Mesenchymal stem cell (in vitro differentiated cells and primary cell): ENCODE measurements around the gene GUCD1.
A peak's percentile ranks its signal among the peaks of the same experiment; 100 is the strongest.

Source experiments
- DNase-seq: peaks from one replicate; pipeline ENCODE4 v3.0.0-alpha.2; 2013
- H2AFZ ChIP-seq: one replicate; pipeline ENCODE4 v1.6.1; 2013; ENCODE audit warnings: low read depth, mild to moderate bottlenecking, control low read depth, inconsistent platforms, low read length, moderate library complexity
- H2AK5ac ChIP-seq: 2 replicates; pipeline ENCODE4 v1.6.1; 2013; ENCODE audit warnings: low read length, moderate library complexity, mild to moderate bottlenecking, inconsistent platforms; ENCODE audit not compliant: severe bottlenecking
- H2BK120ac ChIP-seq: one replicate; pipeline ENCODE4 v1.6.1; 2013; ENCODE audit warnings: low read depth, mild to moderate bottlenecking, inconsistent platforms, low read length, moderate library complexity
- H2BK12ac ChIP-seq, 2 experiments: one replicate each; pipeline ENCODE4 v1.6.1; 2013; ENCODE audit warnings: inconsistent platforms in 2 of 2, low read length in 2 of 2, mild to moderate bottlenecking in 2 of 2, moderate library complexity in 2 of 2, control low read depth in 1 of 2
- H2BK15ac ChIP-seq: one replicate; pipeline ENCODE4 v1.6.1; 2013; ENCODE audit warnings: mild to moderate bottlenecking, low read depth, inconsistent platforms; ENCODE audit not compliant: poor library complexity, severe bottlenecking
- H2BK5ac ChIP-seq: 2 replicates; pipeline ENCODE4 v1.6.1; 2013; ENCODE audit warnings: low read depth, mild to moderate bottlenecking, low read length, control low read depth, inconsistent platforms; ENCODE audit not compliant: poor library complexity, severe bottlenecking
- H3K14ac ChIP-seq, 2 experiments: one replicate each; pipeline ENCODE4 v1.6.1; 2013; ENCODE audit warnings: inconsistent platforms in 2 of 2, low read length in 2 of 2, control low read depth in 1 of 2, mild to moderate bottlenecking in 1 of 2, moderate library complexity in 1 of 2
- H3K18ac ChIP-seq, 2 experiments: one replicate each; pipeline ENCODE4 v1.6.1; 2013; ENCODE audit warnings: inconsistent platforms in 2 of 2, low read length in 2 of 2, control low read depth in 1 of 2, low read depth in 1 of 2, mild to moderate bottlenecking in 1 of 2
- H3K23ac ChIP-seq, 2 experiments: one replicate each; pipeline ENCODE4 v1.6.1; 2013; ENCODE audit warnings: inconsistent platforms in 2 of 2, low read length in 2 of 2, mild to moderate bottlenecking in 2 of 2, moderate library complexity in 2 of 2, control low read depth in 1 of 2
- H3K27ac ChIP-seq: 2 replicates; pipeline ENCODE4 v1.5.1; 2013; ENCODE audit warnings: mild to moderate bottlenecking, moderate library complexity, low read length, control low read depth, inconsistent platforms; ENCODE audit not compliant: poor library complexity, severe bottlenecking
- H3K27me3 ChIP-seq, 2 experiments: 2 replicates each; pipeline versions ENCODE4 v1.6.1 to v1.7.0; 2013; ENCODE audit warnings: low read length in 2 of 2, mild to moderate bottlenecking in 2 of 2, moderate library complexity in 2 of 2, control low read depth in 1 of 2, inconsistent platforms in 1 of 2; ENCODE audit not compliant: control insufficient read depth in 1 of 2, insufficient read depth in 1 of 2
- H3K36me3 ChIP-seq, 2 experiments: 2 replicates each; pipeline versions ENCODE4 v1.6.1 to v1.7.0; 2013; ENCODE audit warnings: low read length in 2 of 2, control low read depth in 1 of 2, inconsistent platforms in 1 of 2, low read depth in 1 of 2, mild to moderate bottlenecking in 1 of 2; ENCODE audit not compliant: insufficient read depth in 2 of 2, control insufficient read depth in 1 of 2
- H3K4ac ChIP-seq, 2 experiments: one replicate each; pipeline ENCODE4 v1.6.1; 2013; ENCODE audit warnings: inconsistent platforms in 2 of 2, low read length in 2 of 2, mild to moderate bottlenecking in 2 of 2, moderate library complexity in 2 of 2, control low read depth in 1 of 2, low read depth in 1 of 2
- H3K4me1 ChIP-seq: 2 replicates; pipeline ENCODE4 v1.6.1; 2013; ENCODE audit warnings: low read depth, low read length, control low read depth; ENCODE audit not compliant: control insufficient read depth, insufficient read depth
- H3K4me2 ChIP-seq: 2 replicates; pipeline ENCODE4 v1.6.1; 2013; ENCODE audit warnings: low read length, mild to moderate bottlenecking, inconsistent platforms; ENCODE audit not compliant: poor library complexity, severe bottlenecking
- H3K4me3 ChIP-seq, 2 experiments: 2 replicates each; pipeline versions ENCODE4 v1.5.1 to v1.7.0; 2013; ENCODE audit warnings: low read length in 2 of 2, mild to moderate bottlenecking in 2 of 2, control low read depth in 1 of 2, low read depth in 1 of 2; ENCODE audit not compliant: insufficient read depth in 1 of 2
- H3K79me1 ChIP-seq: replicated peaks from 2 replicates; pipeline ENCODE4 v1.6.1; 2013; ENCODE audit warnings: mild to moderate bottlenecking, control low read depth, low read length, inconsistent platforms; ENCODE audit not compliant: poor library complexity, severe bottlenecking
- H3K9ac ChIP-seq: 2 replicates; pipeline ENCODE4 v1.7.0; 2013; ENCODE audit warnings: mild to moderate bottlenecking, low read length, moderate library complexity
- H3K9me3 ChIP-seq: 2 replicates; pipeline ENCODE4 v1.7.0; 2013; ENCODE audit warnings: mild to moderate bottlenecking, low read length; ENCODE audit not compliant: control insufficient read depth
- H4K8ac ChIP-seq: one replicate; pipeline ENCODE4 v1.6.1; 2013; ENCODE audit warnings: inconsistent platforms, mild to moderate bottlenecking, low read length, moderate library complexity
- H4K91ac ChIP-seq: one replicate; pipeline ENCODE4 v1.6.1; 2013; ENCODE audit warnings: mild to moderate bottlenecking, low read length, inconsistent platforms
- WGBS: methylation state at CpG from one replicate; pipeline ENCODE4 v1.1.7; 2013; ENCODE audit warnings: mixed read lengths; 5-methylcytosine and 5-hydroxymethylcytosine counted together

Gene GUCD1

GRCh38 chr22:24502541-24502940, 52.4 kb downstream of the GUCD1 start:
- no peak overlapping the region for H3K23ac ChIP-seq
- no peak overlapping the region for H3K4ac ChIP-seq
- no peak overlapping the region for H3K14ac ChIP-seq
- H4K91ac ChIP-seq: no peak overlapping the region
- H3K4me2 ChIP-seq: no peak overlapping the region
- no peak overlapping the region for H2BK15ac ChIP-seq
- H2BK5ac ChIP-seq: no peak overlapping the region
- no peak overlapping the region for H2AFZ ChIP-seq
- WGBS: 86% methylated on average over 1 of the region's 1 CpG
- no peak overlapping the region for H3K4me3 ChIP-seq
- peaks cover 4 to 12% of the 10 kb centered on the region in 2 experiments for H3K27me3 ChIP-seq
- H2BK120ac ChIP-seq: no peak overlapping the region
- no peak overlapping the region for H4K8ac ChIP-seq
- no peak overlapping the region for H3K27ac ChIP-seq
- no peaks in the 10 kb centered on the region for H3K79me1 ChIP-seq
- no peak for DNase-seq
- H3K4me1 ChIP-seq: peaks cover 7% of the 10 kb centered on the region
- no peak overlapping the region for H2BK12ac ChIP-seq
- H3K36me3 ChIP-seq: no peaks in the 10 kb centered on the region
- H2AK5ac ChIP-seq: no peak overlapping the region
- H3K9ac ChIP-seq: no peak overlapping the region
- no peak overlapping the region for H3K18ac ChIP-seq
- H3K9me3 ChIP-seq: no peaks in the 10 kb centered on the region

GRCh38 chr22:24502034-24502433, 52.9 kb downstream of the GUCD1 start:
- H2AFZ ChIP-seq: no peak overlapping the region
- no peaks in the 10 kb centered on the region for H3K36me3 ChIP-seq
- H3K79me1 ChIP-seq: no peaks in the 10 kb centered on the region
- no peak overlapping the region for H3K18ac ChIP-seq
- peaks cover 4 to 15% of the 10 kb centered on the region in 2 experiments for H3K27me3 ChIP-seq
- H3K4me1 ChIP-seq: peaks cover 8% of the 10 kb centered on the region
- no peak overlapping the region for H2AK5ac ChIP-seq
- H4K91ac ChIP-seq: no peak overlapping the region
- no peak for DNase-seq
- no peak overlapping the region for H2BK120ac ChIP-seq
- no peak overlapping the region for H2BK15ac ChIP-seq
- no peak overlapping the region for H4K8ac ChIP-seq
- WGBS: 82% methylated on average over 7 of the region's 7 CpGs
- H3K9me3 ChIP-seq: no peaks in the 10 kb centered on the region
- H3K27ac ChIP-seq: no peak overlapping the region
- no peak overlapping the region for H3K4ac ChIP-seq
- no peak overlapping the region for H3K4me3 ChIP-seq
- no peak overlapping the region for H3K9ac ChIP-seq
- no peak overlapping the region for H2BK5ac ChIP-seq
- no peak overlapping the region for H3K14ac ChIP-seq
- H2BK12ac ChIP-seq: no peak overlapping the region
- no peak overlapping the region for H3K4me2 ChIP-seq
- no peak overlapping the region for H3K23ac ChIP-seq

- no peaks in the 10 kb centered on the region for H3K36me3 ChIP-seq
- no peak overlapping the region for H2AFZ ChIP-seq
- no peak overlapping the region for H2BK5ac ChIP-seq
- H2BK120ac ChIP-seq: no peak overlapping the region
- no peak overlapping the region for H3K14ac ChIP-seq
- H4K8ac ChIP-seq: no peak overlapping the region
- H3K27ac ChIP-seq: no peak overlapping the region
- peaks cover 8% of the 10 kb centered on the region for H3K4me1 ChIP-seq
- H2BK15ac ChIP-seq: no peak overlapping the region
- no peak overlapping the region for H4K91ac ChIP-seq
- H3K4me2 ChIP-seq: no peak overlapping the region
- no peak overlapping the region for H3K4ac ChIP-seq
- no peak for DNase-seq
- H3K23ac ChIP-seq: no peak overlapping the region
- no peak overlapping the region for H3K18ac ChIP-seq
- no peak overlapping the region for H3K4me3 ChIP-seq
- H2AK5ac ChIP-seq: no peak overlapping the region
- H2BK12ac ChIP-seq: no peak overlapping the region
- H3K9ac ChIP-seq: no peak overlapping the region
- H3K9me3 ChIP-seq: no peaks in the 10 kb centered on the region
- no peaks in the 10 kb centered on the region for H3K79me1 ChIP-seq
- WGBS: 63% methylated on average over 6 of the region's 8 CpGs
- H3K27me3 ChIP-seq: peaks cover 4 to 15% of the 10 kb centered on the region in 2 experiments
These were observed 53.5 kb downstream of the GUCD1 start for GRCh38 chr22:24501301-24502005.

GRCh38 chr22:24500277-24500820, 54.6 kb downstream of the GUCD1 start:
- H3K18ac ChIP-seq: no peak overlapping the region
- H3K4me3 ChIP-seq: no peak overlapping the region
- H3K14ac ChIP-seq: no peak overlapping the region
- no peak overlapping the region for H3K27ac ChIP-seq
- no peak overlapping the region for H4K91ac ChIP-seq
- H2BK15ac ChIP-seq: peak overlapping the region; percentile 37
- DNase-seq: no peak
- no peak overlapping the region for H2BK5ac ChIP-seq
- H3K4ac ChIP-seq: peak overlapping the region in 1 of 2 experiments; percentile 13
- peaks cover 10 to 23% of the 10 kb centered on the region in 2 experiments for H3K27me3 ChIP-seq
- H2BK12ac ChIP-seq: peak overlapping the region in 1 of 2 experiments; percentile 47
- H2BK120ac ChIP-seq: no peak overlapping the region
- H2AFZ ChIP-seq: no peak overlapping the region
- H4K8ac ChIP-seq: no peak overlapping the region
- H3K4me2 ChIP-seq: no peak overlapping the region
- H3K9me3 ChIP-seq: no peaks in the 10 kb centered on the region
- 85% methylated on average over 16 of the region's 16 CpGs for WGBS
- no peak overlapping the region for H3K23ac ChIP-seq
- no peak overlapping the region for H2AK5ac ChIP-seq
- no peaks in the 10 kb centered on the region for H3K79me1 ChIP-seq
- H3K4me1 ChIP-seq: peaks cover 8% of the 10 kb centered on the region
- no peaks in the 10 kb centered on the region for H3K36me3 ChIP-seq
- no peak overlapping the region for H3K9ac ChIP-seq
